Fibroblast of lung (primary cell): ENCODE data around the gene GJC2.

ENCODE experiments used
- CTCF ChIP-seq, 2 donors: IDR thresholded peaks in 1 of 2; conservative IDR thresholded peaks in 1 of 2; 1 replicate in 1 of 2; 2 replicates in 1 of 2; pipeline ENCODE4 v1.5.1; 2011 to 2012; ENCODE audit warnings: low read length in 2 of 2, control low read depth in 1 of 2, inconsistent platforms in 1 of 2, low read depth in 1 of 2, mild to moderate bottlenecking in 1 of 2
- EZH2 ChIP-seq: IDR thresholded peaks from 2 replicates; pipeline ENCODE4 v1.5.1; 2012; ENCODE audit warnings: low read length, control low read depth, mild to moderate bottlenecking; ENCODE audit errors: missing control alignments

GRCh38 chr1:228156515-228156881 lies 6.8 kb downstream of the GJC2 start:
- TF ChIP-seq CTCF (conservative IDR thresholded peaks at IDR 0.05 in 1 of 2, IDR thresholded peaks at IDR 0.05 in 1 of 2; ENCODE audit: low read depth in 1 of 2, low read length in 2 of 2) (no peak), EZH2 (no peak)
